Testis (tissue), 2 donors: ENCODE results near the gene GATA2.

Experiments used
- CTCF ChIP-seq, 3 experiments: fragments of 450-650 bp in 2 of 3; fragments of 200-600 bp in 1 of 3; sonication (generic) in 1 of 3; IDR thresholded peaks; one replicate each; pipeline ENCODE4 v1.5.1; 2016 to 2019; ENCODE audit warnings: antibody characterized with exemption in 3 of 3, mild to moderate bottlenecking in 2 of 3, moderate library complexity in 1 of 3
- POLR2A ChIP-seq: fragments of 450-650 bp; IDR thresholded peaks from one replicate; pipeline ENCODE4 v1.6.1; 2017; ENCODE audit warnings: antibody characterized with exemption, mild to moderate bottlenecking, moderate library complexity

GRCh38 chr3:128470134-128470899 lies 22.7 kb downstream of the GATA2 start:
- TF ChIP-seq CTCF (IDR thresholded peaks at IDR 0.05) (no peak), POLR2A (no peak)
